HEK293 (cell line): ENCODE measurements around the gene MAP3K6.
A peak's percentile ranks its signal among the peaks of the same experiment; 100 is the strongest.

ENCODE experiments used
- ATF2 ChIP-seq: fragments of 450-650 bp; formaldehyde crosslinking; IDR thresholded peaks from 2 replicates; pipeline ENCODE4 v1.5.1; 2016; ENCODE audit warnings: missing biosample characterization, missing genetic modification characterization, low read depth
- FEZF1 ChIP-seq: fragments of 450-650 bp; formaldehyde crosslinking; IDR thresholded peaks from 2 replicates; pipeline ENCODE4 v1.5.1; 2016; ENCODE audit warnings: missing biosample characterization, missing genetic modification characterization
- GLIS1 ChIP-seq: fragments of 450-650 bp; formaldehyde crosslinking; IDR thresholded peaks from 2 replicates; pipeline ENCODE4 v1.5.1; 2016; ENCODE audit warnings: missing biosample characterization, missing genetic modification characterization
- HOXC10 ChIP-seq: sonication (generic); formaldehyde crosslinking; IDR thresholded peaks from 2 replicates; pipeline ENCODE4 v1.8.1; 2023; ENCODE audit warnings: mild to moderate bottlenecking, missing genetic modification reagents
- IKZF3 ChIP-seq: fragments of 450-650 bp; IDR thresholded peaks from 2 replicates; pipeline ENCODE4 v1.5.0; 2018; ENCODE audit warnings: missing biosample characterization, mild to moderate bottlenecking, missing genetic modification characterization, moderate library complexity
- KLF10 ChIP-seq: fragments of 450-650 bp; IDR thresholded peaks from 2 replicates; pipeline ENCODE4 v1.5.1; 2018; ENCODE audit warnings: missing biosample characterization, mild to moderate bottlenecking, missing genetic modification characterization
- MYNN ChIP-seq: fragments of 450-650 bp; formaldehyde crosslinking; IDR thresholded peaks from 2 replicates; pipeline ENCODE4 v1.5.1; 2016; ENCODE audit warnings: missing biosample characterization, missing genetic modification characterization, borderline replicate concordance
- PBX3 ChIP-seq: sonication (generic); formaldehyde crosslinking; IDR thresholded peaks from 2 replicates; pipeline ENCODE4 v1.8.1; 2022; ENCODE audit warnings: mild to moderate bottlenecking, moderate library complexity, missing genetic modification reagents
- RBAK ChIP-seq: fragments of 450-650 bp; formaldehyde crosslinking; IDR thresholded peaks from 2 replicates; pipeline ENCODE4 v1.5.1; 2016; ENCODE audit warnings: missing biosample characterization, missing genetic modification characterization
- REST ChIP-seq: fragments of 450-650 bp; formaldehyde crosslinking; IDR thresholded peaks from 2 replicates; pipeline ENCODE4 v1.5.1; 2016; ENCODE audit warnings: missing biosample characterization, missing genetic modification characterization
- SP2 ChIP-seq: fragments of 450-650 bp; formaldehyde crosslinking; IDR thresholded peaks from 2 replicates; pipeline ENCODE4 v1.5.1; 2016; ENCODE audit warnings: missing biosample characterization, missing genetic modification characterization
- SP3 ChIP-seq: fragments of 450-650 bp; formaldehyde crosslinking; IDR thresholded peaks from 2 replicates; pipeline ENCODE4 v1.5.1; 2016; ENCODE audit warnings: missing biosample characterization, missing genetic modification characterization
- ZBTB21 ChIP-seq: fragments of 450-650 bp; formaldehyde crosslinking; IDR thresholded peaks from 2 replicates; pipeline ENCODE4 v1.5.1; 2017; ENCODE audit warnings: missing biosample characterization, missing genetic modification characterization
- ZBTB44 ChIP-seq: fragments of 450-650 bp; IDR thresholded peaks from 2 replicates; pipeline ENCODE4 v1.5.1; 2018; ENCODE audit warnings: missing biosample characterization, mild to moderate bottlenecking, missing genetic modification characterization
- ZEB2 ChIP-seq: fragments of 450-650 bp; formaldehyde crosslinking; IDR thresholded peaks from 2 replicates; pipeline ENCODE4 v1.5.1; 2016; ENCODE audit warnings: missing biosample characterization, missing genetic modification characterization
- ZNF184 ChIP-seq: fragments of 450-650 bp; IDR thresholded peaks from 2 replicates; pipeline ENCODE4 v1.5.1; 2018; ENCODE audit warnings: missing biosample characterization, mild to moderate bottlenecking, missing genetic modification characterization
- ZNF2 ChIP-seq: fragments of 450-650 bp; formaldehyde crosslinking; IDR thresholded peaks from 2 replicates; pipeline ENCODE4 v1.5.1; 2016; ENCODE audit warnings: missing biosample characterization, missing genetic modification characterization
- ZNF202 ChIP-seq: fragments of 450-650 bp; formaldehyde crosslinking; IDR thresholded peaks from 2 replicates; pipeline ENCODE4 v1.5.1; 2016; ENCODE audit warnings: missing biosample characterization, missing genetic modification characterization, borderline replicate concordance
- ZNF239 ChIP-seq: fragments of 450-650 bp; formaldehyde crosslinking; IDR thresholded peaks from 2 replicates; pipeline ENCODE4 v1.5.1; 2016; ENCODE audit warnings: missing biosample characterization, missing genetic modification characterization
- ZNF350 ChIP-seq: fragments of 450-650 bp; formaldehyde crosslinking; IDR thresholded peaks from 2 replicates; pipeline ENCODE4 v1.5.0; 2017; ENCODE audit warnings: missing biosample characterization, mild to moderate bottlenecking, missing genetic modification characterization
- ZNF423 ChIP-seq: fragments of 450-650 bp; formaldehyde crosslinking; IDR thresholded peaks from 2 replicates; pipeline ENCODE4 v1.5.1; 2016; ENCODE audit warnings: missing biosample characterization, missing genetic modification characterization
- ZNF501 ChIP-seq: fragments of 450-650 bp; formaldehyde crosslinking; IDR thresholded peaks from 2 replicates; pipeline ENCODE4 v1.5.1; 2016; ENCODE audit warnings: missing biosample characterization, missing genetic modification characterization
- ZNF513 ChIP-seq: fragments of 450-650 bp; IDR thresholded peaks from 2 replicates; pipeline ENCODE4 v1.5.1; 2018; ENCODE audit warnings: missing biosample characterization, missing genetic modification characterization
- ZNF600 ChIP-seq: fragments of 450-650 bp; formaldehyde crosslinking; IDR thresholded peaks from 2 replicates; pipeline ENCODE4 v1.5.1; 2016; ENCODE audit warnings: missing biosample characterization, missing genetic modification characterization
- ZNF677 ChIP-seq: fragments of 450-650 bp; IDR thresholded peaks from 2 replicates; pipeline ENCODE4 v1.5.0; 2018; ENCODE audit warnings: missing biosample characterization, mild to moderate bottlenecking, missing genetic modification characterization, moderate library complexity
- ZNF692 ChIP-seq: fragments of 450-650 bp; formaldehyde crosslinking; IDR thresholded peaks from 2 replicates; pipeline ENCODE4 v1.5.1; 2016; ENCODE audit warnings: missing biosample characterization, missing genetic modification characterization
- ZNF747 ChIP-seq: fragments of 450-650 bp; formaldehyde crosslinking; IDR thresholded peaks from 2 replicates; pipeline ENCODE4 v1.5.1; 2016; ENCODE audit warnings: missing biosample characterization, missing genetic modification characterization
- ZNF785 ChIP-seq: fragments of 450-650 bp; formaldehyde crosslinking; IDR thresholded peaks from 2 replicates; pipeline ENCODE4 v1.5.1; 2016; ENCODE audit warnings: missing biosample characterization, missing genetic modification characterization

Gene MAP3K6

GRCh38 chr1:27392096-27392777 is 25.5 kb upstream of the MAP3K6 start, which contains the start of gene GPR3 (continued):
- TF ChIP-seq ZNF501 (tag by site-specific recombination) (0 out of 2 replicates have a peak, but pooled peaks have one; percentile 40), ZNF785 (tag by site-specific recombination) (peak; percentile 65; the same call in 1 of the 2 replicates), SP2 (peak; percentile 81), ZNF513 (tag by site-specific recombination) (no peak; the same call in 1 of the 2 replicates), REST (tag by site-specific recombination) (no peak), ZNF2 (tag by site-specific recombination) (peak; percentile 60), ZEB2 (tag by site-specific recombination) (peak; percentile 52; the same call in 1 of the 2 replicates), ZNF184 (tag by site-specific recombination) (peak; percentile 56; the same call in 1 of the 2 replicates), FEZF1 (tag by site-specific recombination) (no peak), RBAK (no peak), KLF10 (tag by site-specific recombination) (peak; percentile 90), ZNF677 (tag by site-specific recombination) (peak; percentile 42; the same call in 1 of the 2 replicates), ZBTB44 (tag by site-specific recombination) (no peak), ZNF747 (no peak), ZNF202 (no peak), MYNN (tag by site-specific recombination) (no peak), ZNF239 (no peak), ATF2 (tag by site-specific recombination) (peak; percentile 98), IKZF3 (tag by site-specific recombination) (no peak), HOXC10 (CRISPR knock-in tag) (no peak), PBX3 (CRISPR knock-in tag) (no peak), ZNF600 (tag by site-specific recombination) (peak; percentile 46; the same call in 1 of the 2 replicates), ZBTB21 (tag by site-specific recombination) (no peak), ZNF692 (tag by site-specific recombination) (no peak), SP3 (tag by site-specific recombination) (peak; percentile 76), GLIS1 (tag by site-specific recombination) (peak; percentile 3; the same call in 1 of the 2 replicates), ZNF350 (no peak), ZNF423 (tag by site-specific recombination) (peak; percentile 68; the same call in 1 of the 2 replicates)
